GM10266 (cell line): ENCODE measurements around the gene DISP3.

ENCODE experiments used
- DNase-seq: peaks from one replicate; pipeline ENCODE4 v3.0.0; 2012; ENCODE audit errors: extremely low spot score
- TF ChIP-seq, protein P1 (sequence below): IDR thresholded peaks from 2 replicates; pipeline ENCODE4 v1.5.1; 2012; ENCODE audit warnings: mild to moderate bottlenecking, low read depth; ENCODE audit not compliant: control insufficient read depth, insufficient read depth; ENCODE audit errors: missing control alignments

Gene DISP3

GRCh38 chr1:11449100-11449403 lies 29.9 kb upstream of the DISP3 start:
- no peak for DNase-seq
- TF ChIP-seq, protein P1, sequence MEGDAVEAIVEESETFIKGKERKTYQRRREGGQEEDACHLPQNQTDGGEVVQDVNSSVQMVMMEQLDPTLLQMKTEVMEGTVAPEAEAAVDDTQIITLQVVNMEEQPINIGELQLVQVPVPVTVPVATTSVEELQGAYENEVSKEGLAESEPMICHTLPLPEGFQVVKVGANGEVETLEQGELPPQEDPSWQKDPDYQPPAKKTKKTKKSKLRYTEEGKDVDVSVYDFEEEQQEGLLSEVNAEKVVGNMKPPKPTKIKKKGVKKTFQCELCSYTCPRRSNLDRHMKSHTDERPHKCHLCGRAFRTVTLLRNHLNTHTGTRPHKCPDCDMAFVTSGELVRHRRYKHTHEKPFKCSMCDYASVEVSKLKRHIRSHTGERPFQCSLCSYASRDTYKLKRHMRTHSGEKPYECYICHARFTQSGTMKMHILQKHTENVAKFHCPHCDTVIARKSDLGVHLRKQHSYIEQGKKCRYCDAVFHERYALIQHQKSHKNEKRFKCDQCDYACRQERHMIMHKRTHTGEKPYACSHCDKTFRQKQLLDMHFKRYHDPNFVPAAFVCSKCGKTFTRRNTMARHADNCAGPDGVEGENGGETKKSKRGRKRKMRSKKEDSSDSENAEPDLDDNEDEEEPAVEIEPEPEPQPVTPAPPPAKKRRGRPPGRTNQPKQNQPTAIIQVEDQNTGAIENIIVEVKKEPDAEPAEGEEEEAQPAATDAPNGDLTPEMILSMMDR: no peak

GRCh38 chr1:11450310-11450709 lies 28.6 kb upstream of the DISP3 start:
- TF ChIP-seq, protein P1: no peak
- DNase-seq: no peak

DNA sequence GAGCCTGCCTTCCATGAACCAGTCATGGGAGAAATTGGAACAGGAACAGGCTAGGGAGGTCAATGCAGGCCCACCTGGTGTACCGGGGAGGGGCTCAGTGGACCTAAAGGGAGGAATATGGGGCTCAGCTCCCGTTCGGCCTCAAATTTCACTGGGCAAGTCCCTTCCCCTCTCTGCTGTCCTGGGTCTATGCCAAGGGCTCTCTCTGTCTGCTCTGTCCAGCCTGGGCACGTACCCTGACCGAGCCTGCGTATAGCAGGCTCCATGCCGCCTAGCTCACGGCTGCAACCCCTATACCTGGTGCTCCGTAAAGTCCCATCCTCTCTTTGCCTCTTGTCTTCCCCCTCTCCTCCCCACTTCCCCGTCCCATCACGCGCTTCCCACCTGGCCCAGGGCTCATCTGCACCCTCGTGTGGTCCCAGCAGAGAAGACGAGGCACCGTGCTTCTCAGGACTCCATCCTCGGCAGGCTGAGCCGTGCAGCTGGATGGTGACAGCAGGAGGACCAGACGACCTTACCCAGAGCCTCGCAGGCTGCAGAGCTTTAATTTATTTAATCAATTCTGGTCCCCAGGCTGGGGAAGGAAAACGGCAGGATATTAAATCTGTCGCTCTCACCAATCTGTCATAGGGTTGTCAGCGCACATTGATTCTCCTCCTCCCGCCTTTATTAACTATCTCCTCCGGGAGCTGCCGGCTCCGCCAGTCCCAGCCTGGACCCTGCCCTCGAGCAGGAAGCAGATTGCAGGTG lies 25.0 kb upstream of the DISP3 start:
- TF ChIP-seq, protein P1: no peak
- no peak for DNase-seq

GRCh38 chr1:11455967-11456570 lies 22.9 kb upstream of the DISP3 start:
- TF ChIP-seq, protein P1: no peak
- no peak for DNase-seq

- DNase-seq: no peak
- TF ChIP-seq, protein P1: no peak
These were observed 22.0 kb upstream of the DISP3 start for GRCh38 chr1:11456965-11457364.

DNA sequence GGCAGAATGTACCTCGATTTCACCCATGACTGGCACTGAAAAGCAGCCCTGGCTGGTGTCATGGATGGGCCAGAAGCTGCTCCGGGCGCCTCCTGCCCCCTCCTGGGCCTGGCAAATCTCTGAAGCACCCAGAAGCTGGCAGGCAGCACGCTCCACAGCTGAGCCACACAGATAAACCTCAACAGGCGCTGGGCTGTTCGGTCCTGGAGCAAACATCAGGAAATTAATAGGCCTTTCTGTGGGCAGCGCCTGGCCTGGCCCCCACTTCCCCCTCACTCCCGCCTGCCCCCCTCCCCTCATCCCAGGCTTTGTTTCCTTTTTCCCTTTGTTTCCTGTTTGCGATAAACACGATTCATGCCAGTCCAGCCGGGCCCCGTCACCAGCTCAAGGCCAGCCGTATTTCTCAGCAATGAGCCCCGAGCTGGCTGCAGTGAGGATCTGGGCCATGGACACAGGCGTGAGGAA lies 20.1 kb upstream of the DISP3 start:
- TF ChIP-seq, protein P1: no peak
- DNase-seq: no peak

DNA sequence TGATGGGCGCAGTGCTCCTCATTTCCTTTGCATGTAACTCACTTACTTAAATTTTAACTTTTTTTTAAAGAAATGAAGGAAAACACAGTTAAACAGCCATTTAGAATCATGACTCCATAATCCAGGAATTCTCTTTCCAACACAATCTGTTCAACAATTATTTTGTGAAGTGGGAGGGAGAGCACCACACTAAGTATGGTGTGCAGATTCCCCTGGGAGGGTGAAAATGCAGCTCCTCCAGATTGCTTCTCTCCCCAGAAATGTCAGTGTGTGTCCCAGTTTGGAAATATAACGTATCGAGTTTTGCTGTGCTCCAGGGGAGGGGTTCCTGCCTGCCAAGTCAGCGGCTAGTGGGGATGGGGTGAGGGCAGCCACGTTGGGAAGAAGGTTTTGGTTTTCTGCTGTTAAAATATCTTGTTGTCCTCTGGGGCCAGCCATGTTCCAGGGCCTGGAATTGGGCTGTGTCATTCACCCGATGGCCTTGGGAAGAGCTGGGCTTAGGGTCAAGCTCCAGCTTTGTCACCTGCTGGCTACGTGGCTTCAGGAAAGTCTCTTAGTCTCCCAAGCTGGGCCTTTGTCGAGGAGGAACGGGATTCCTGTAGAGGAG lies 17.3 kb upstream of the DISP3 start:
- TF ChIP-seq, protein P1: no peak
- no peak for DNase-seq
